SHP77 (cell line): ENCODE measurements around the gene VPS37B.

Source experiments
- DNase-seq, 2 experiments: peaks; one replicate each; lab custom pipeline; 2025; lab: John Stamatoyannopoulos, UW

The VPS37B gene

DNA sequence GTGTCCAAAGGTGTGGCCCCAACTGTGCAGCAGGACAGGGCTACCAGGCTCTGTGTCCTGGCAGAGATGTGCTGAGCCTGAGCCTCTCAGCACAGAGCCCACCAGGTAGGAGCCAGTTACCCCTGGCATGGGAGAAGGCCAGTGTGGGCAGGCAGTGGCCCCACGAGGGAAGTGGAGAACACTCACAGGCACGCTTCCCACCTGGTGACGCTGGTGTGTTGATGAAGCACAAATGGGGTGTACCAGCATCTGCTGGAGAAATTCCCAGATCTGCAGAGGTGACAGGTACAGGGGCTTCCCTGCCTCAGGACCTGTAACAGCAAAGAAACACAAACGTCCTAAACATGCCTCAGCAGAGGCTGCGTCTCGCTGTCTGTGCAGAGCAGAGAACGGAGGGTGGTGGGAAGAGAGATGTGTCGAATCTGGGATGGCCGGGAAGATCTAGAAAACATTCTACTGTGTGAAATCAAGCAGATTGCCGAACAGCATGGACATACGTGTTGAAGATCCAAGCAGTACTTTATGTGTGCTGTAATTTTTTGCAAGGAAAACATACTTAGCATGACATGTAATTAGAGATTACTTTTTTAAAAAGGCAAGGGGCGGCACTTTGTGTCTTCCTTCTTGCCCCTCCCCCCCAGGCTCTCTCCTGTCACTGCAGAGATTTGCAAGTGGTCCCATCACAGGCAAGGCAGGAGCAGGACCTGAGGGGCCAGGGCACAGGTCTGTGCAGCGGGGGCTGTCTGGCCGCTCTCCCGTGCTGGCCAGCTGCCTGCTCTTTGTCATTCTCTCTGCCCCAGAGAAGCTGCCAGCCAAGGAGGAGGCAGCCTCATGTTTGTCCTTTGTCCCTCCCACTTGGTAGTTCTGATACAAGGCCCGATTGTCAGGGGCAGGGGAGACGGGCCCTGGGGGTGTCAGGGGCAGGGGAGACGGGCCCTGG, 43.3 kb downstream of the VPS37B start:
- peak in 1 of 2 experiments; percentile 48 for DNase-seq

DNA sequence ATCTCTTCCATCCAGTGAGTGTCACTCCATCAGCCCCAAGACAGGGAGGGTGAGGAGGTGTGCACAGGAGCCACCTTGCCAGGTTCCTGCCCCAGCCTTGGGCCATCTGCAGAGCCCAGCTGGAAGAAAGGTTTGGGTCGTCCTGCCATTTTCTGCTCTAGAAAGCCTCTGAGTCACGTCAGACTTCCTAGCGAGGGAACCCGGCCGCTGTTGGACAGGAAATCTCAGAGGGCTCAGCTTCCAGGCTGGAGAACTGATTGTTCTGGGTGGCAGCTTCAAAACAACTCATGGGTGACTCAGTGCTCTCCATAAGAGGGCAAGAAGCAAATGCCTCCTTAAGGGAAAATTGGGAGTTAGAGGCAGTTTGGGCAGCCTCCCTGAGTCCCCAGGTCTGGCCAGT, 44.1 kb downstream of the VPS37B start:
- no peak for DNase-seq

DNA sequence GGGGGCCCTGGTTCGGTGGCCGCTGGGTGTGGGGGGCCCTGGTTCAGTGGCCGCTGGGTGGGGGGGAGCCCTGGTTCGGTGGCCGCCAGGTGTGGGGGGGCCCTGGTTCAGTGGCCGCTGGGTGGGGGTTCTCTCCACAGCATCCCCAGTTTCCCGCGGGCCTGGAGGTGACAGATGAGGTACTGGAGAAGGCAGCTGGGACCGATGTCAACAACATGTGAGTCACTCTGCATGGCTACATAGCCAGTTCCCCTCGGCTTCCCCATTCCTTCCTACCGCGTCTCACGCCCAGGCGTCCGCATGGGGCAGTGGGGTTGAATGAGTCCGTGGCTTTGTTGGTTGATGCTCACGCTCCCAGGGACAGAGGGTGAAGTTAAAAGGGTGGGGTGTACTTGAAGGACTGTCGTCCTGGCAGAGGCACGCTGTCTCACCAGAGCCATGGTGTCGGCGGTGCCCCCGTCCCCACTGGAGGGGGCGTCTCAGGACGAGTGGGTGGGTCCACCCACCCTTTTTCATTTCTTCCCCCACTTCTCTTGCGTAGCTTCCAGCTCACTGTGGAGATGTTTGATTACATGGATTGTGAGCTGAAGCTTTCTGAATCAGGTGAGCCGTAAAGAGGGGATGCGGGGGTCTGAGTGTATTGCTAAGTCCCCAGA, 45.1 kb downstream of the VPS37B start:
- DNase-seq: no peak

DNA sequence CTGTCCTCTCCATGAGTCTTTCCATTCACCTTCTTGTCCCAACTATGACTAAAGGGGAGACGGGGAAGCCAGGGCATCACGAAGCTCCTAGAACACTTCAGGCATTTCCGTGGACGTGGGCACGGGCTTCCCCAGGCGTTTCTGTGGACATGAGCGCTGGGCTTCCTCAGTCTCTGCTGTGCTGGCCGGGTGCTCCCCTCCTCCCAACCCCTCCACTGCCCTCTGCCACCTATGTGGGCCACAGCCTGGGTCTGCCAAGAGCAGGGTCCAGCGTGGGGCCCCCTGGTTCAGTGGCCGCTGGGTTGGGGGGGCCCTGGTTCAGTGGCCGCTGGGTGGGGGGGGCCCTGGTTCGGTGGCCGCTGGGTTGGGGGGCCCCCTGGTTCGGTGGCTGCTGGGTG, 45.9 kb downstream of the VPS37B start:
- no peak for DNase-seq

DNA sequence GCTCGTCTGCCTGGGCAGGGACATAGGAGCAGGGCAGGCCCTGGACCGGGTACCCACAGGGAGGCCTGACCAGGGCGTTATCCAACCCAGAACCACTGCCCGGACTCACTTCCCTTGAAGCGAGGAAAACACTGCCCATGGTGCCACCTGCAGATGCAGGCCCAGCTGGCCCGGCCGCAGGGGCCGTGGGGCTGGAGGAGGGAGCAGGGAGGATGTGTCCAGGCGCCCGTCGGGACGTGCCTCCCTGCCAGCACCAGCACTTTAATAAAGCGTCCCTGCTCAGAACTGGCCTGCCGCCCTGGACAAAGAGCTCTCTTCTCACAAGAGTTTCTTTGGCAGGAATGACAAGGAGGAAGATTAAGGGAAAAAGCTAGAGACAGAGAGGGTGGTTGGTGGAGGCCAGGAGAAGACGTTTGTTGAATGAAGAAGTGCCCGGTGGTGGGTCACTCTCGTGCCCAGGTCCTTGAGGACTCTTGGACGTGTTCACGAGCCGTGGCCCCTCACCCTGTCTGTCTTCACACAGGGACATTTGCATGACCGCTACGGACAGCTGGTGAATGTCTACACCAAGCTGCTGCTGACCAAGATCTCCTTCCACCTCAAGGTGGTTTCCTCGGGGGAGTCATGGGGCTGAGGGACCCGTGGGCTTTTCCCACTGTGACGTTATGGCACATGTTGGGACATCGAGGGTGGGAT, 46.4 kb downstream of the VPS37B start:
- DNase-seq: no peak

DNA sequence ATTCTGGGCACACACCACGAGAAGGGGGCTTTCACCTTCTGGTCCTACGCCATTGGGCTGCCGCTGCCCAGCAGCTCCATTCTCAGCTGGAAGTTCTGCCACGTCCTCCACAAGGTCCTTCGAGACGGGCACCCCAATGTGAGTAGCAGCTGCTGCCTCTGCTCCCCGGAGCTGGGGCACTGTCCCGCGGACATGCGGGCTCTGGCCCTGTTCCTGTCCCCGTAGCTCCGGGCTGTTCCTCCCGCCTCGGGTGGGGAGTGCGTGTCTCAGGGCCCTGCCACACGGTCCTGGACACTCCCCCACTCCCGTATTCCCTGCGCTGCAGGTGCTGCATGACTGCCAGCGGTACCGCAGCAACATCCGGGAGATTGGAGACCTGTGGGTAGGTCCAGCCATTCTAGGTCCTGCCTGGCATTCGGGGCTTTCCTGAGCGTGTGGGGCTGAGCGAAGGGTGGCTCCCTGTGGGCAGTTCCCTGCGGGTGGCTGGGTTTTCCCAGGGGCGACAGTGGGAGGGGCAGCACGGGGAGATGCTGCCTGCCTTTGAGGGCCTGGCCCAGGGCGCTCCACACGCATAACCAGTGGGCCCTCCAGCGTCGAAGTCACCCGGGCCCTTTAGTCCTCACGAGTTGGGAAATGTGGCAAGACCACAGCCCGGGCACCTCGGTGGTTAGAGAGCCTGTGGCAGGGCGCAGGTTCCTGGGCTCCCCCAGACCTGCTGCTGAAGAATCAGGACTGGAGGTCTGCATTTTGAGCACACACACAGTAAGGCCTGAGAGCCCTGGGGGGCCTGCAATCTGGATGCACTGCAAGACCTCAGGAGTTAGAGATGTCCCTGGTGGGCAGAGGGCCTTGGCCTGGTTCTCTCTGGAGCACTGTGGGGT, 47.2 kb downstream of the VPS37B start:
- DNase-seq: no peak

DNA sequence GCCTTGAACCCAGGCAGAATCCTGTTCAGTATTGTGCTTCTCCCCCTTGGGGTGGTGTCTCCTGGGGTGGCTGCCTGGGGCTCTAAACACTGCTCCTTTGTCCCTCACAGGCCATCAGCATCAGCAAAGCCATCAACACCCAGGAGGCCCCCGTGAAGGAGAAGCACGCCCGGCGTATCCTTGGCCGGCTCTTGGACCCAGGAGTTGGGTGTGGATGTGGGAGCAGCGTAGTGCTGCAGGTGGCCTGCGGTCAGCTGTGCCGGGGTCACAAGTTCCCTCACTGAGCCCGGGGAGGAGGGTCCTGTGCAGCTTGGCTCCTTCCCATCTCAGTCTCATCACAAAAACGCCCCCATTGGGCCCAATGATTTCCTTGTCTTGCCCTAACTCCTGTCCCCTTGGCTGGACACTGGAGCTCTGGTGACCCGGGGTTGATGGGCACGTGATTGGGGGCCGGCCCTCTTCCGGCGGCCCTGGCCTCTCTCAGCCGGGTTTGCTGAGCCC, 48.0 kb downstream of the VPS37B start:
- DNase-seq: no peak

DNA sequence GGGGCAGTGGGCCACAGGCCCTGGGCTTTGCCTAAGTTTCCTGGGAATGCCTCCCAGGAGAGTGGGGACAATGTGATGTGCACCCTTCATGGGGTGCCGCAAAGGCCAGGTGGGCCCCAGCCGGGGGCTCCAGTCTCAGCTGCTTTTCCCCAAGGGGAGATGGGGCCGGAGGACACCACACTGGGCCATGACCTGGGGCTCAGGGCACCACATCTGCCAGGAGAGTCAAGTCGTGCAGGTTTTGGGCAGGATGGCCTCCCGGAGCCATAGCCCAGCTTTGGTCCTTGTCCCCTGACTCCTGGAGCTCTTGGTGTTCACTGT, 48.4 kb downstream of the VPS37B start:
- DNase-seq: no peak

DNA sequence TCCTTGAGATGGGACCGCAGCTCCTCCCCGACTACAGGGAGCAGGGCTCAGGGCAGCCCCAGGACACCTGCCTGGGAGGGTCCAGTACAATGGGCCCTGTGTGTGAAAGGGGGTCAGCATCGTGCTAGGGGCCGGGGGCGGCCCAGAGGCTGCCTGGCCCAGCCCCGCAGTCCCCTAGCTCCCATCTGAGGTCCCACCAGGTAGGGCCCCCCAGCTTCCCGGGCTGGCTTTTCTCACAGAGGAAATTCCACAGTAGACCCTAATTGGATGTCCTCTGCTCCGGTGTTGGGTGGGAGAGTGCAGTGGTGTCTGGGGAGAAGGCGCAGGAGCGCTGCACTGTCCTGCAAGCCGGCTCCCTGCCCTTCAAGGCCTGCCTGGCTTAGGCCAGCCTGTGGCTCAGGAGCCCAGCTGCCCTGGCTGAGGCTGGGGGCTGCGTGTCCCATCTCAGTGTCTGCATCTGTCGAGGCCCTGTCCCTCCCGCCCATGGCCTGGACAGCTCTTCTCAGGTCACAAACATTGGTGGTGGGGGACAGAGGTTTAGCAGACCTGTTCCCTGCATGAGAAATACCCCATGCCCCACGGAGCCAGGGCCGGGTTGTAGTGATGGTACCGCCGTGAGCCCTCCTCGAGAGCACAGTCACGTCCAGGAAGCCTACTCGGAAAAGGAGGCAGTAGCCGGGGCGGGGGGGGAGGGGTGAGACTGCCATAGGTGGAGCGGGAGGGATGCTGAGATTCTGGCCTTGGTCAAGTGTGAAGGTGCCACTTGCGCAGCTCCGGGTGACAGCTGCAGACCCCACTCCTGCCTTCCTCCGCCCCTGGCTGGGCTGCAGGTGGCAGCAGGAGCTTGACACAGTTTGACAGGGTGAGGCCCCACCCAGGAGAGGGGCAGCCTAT, 49.1 kb downstream of the VPS37B start:
- DNase-seq: no peak

DNA sequence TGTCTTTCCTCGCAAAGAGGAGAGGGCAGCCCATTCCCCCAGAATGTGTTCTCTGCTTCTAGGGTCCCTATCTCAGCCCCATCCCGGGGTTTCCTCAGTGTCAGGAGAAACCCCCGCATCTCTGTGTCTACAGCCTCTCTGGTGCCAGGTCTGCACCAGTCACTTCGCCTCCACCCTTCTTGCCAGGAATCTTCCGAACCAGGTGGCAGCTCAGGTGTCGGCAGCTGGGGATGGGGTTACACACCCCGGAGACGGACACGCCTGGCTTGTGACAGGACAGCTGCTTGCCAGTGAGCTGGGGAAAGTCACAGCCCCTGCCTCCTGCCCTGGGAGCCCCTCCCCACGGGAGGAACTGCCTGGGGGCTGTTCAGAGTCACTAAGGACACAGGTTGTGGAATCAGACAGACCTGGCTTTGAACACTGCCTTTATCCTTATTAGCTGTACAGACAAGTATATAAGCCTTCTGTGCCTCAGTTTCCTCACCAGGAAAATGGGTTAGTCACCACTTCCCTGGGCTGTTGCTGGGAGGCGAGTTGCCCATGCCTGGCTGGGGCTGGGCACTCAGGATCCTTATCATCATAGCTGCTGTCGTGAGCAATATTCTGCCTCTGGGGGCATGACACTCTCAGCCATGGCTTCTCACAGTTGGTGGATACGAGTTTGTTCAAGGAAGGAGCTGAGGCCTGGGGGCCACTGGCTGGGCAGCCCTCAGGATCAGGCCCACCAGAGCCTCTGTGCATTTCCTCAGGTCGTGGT, 49.9 kb downstream of the VPS37B start:
- peak; percentile 40 to 44 for DNase-seq

DNA sequence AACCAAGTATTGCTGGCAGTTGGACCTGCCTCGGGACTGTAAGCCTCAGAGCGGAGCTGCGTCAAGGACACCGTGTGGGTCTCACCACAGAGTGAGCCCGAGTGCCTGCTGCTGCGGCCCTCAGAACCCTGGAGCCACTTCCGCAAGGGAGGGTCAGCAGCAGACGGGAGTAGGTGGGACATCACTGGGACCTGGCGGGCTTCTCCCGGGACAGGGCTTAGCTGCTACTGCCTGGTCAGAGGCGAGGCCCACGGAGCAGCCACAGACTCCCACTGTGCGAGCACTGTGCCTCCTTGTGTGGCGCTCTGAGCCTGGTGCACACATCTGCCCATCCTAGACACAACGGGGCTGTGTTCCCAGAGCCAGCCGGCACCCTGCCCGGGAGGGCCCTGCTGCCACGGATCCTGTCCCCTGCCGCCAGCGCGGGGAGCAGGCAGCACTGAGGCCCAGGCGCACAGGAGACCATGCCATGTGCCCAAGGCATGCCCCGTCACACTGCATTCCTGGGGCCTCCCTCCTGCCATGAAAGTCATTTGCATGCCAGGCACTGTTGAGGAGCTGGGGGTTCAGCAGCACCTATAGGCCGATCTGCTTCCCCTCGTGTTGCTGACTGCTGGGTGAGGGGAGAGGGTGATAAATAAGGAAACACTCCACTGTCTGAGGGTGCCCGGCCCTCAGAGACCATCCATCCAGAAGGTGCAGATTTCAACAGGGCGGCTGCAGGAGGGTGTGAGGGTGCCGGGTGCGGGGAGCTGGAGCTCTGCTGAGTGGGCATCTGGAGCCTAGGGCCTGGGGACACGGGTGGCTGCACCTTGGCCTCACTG, 50.7 kb downstream of the VPS37B start:
- DNase-seq: no peak

DNA sequence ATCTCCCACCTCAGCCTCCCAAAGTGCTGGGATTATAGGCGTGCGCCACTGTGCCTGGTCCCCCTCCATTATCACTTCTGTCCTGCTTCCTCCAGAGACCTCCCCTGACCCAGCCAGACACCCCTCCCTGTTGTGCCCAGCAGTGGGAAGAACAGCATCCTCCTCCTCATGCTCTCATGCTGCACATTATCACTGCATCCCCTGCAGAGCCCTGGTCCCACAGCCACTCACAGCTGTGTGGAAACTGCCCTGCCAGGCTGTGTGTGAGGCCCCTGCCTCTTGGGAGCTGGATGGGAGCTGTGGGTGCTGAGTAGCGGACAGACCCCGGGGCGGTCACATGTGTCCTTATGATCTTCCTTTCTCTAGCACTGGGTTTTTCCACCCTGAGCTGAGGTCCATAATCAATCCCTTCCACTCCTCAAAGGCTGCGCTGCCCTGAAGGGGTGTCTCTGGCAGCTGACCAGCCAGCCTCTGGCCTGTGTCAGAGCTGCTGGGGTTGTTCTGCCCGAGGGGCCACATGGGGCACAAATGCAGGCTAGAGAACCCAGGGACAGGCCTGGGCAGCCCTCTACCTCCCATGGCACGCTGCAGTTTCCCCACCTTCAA, 51.5 kb downstream of the VPS37B start:
- no peak for DNase-seq

DNA sequence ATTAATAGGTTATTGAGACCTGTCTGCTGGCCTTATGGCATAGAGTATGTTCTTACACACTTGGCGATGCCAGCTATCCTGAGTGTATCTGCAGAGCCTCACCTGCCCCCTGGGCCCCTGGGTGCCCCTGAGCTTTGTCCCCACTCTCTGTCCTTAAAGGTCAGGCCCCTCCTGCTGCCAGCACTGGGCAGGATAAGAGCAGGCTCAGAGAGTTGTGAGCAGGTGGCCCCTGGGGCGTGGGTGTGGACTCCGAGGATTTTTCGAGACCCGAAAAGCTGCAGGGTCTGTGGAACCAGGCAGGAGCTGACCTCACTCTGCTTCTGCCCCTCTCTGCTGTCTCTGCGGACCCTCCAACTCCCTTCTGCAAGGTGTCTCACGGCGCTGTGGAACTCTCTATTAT, 52.5 kb downstream of the VPS37B start:
- no peak for DNase-seq

DNA sequence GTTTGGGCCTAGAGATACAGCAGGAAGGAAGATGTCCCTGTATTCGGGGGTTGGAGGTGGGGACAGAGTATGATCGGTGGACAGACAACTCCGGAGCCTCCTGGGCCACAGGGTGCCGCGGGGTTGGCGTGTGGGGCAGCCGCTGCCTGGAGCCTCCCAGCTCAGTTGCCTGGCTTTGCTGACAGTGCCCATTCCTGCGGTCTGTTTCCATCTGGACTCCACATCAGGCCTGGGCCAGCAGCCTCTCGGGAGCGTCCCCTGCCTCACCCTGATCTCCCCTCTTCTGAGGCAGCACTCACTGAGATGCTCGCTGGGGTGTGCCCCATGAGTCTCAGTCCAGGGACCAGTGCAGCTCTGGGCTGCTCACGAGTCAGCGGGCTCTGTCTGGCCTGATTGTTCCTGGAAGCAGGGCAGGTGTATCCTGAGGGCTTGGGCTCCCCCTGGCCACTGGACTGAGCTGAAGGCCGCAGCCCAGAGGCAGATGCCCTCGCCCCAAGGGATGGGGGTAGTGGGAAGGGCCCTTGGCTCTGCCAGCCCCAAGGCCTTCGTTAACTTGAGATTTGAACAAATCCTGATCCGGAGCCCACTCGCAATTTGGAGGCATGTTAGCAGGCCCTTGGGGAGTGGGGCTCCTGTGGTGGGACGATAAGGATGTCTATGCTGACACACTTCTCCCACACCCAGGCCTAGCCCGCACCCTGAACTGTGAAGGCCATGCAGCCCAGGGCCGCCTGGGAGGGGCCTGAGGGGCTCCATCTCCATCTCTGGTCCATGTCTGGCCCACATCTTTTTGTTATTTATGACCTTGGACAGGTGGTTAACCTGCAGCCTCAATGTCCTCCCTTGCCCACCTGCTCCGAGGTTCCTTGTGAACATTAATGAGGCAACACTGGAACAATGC, 53.2 kb downstream of the VPS37B start:
- DNase-seq: peak; percentile 26 to 66

DNA sequence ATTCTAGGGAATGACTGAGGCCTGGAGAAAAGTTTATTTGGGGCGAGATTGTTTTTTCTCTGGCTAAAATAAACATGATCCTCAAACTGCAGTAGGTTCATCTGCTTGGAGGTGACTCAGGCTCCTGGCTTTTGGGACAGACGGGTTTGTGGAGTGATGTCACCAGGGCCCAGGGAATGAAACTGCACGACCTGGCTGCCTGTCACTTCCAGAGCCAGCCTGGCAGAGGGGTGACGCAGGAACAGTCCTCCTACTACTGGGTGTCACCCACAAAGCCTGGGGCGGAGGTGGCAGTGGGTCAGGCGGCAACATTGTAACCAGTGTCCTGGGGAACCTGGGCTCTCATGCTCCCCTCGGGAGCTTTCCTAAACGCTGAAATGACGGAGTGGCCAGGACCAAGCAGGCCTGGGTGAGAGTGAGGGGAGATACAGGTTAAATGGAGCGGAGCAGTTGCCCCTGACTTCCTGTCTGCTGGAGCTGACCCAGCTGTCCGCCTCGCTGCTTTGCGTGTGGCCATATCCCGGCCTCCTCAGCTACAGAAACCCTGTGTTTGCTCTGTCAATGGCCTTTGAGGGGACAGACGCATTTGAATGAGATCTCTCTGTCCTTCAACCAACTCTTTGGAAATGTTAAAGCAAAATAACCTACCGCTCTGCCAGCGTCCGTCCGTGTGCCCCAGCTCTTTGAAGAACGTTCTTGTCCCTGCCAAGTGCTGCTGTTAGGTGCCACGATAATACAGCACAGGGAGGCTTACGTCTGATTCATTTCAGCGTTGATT, 54.2 kb downstream of the VPS37B start:
- DNase-seq: peak; percentile 54 to 84

DNA sequence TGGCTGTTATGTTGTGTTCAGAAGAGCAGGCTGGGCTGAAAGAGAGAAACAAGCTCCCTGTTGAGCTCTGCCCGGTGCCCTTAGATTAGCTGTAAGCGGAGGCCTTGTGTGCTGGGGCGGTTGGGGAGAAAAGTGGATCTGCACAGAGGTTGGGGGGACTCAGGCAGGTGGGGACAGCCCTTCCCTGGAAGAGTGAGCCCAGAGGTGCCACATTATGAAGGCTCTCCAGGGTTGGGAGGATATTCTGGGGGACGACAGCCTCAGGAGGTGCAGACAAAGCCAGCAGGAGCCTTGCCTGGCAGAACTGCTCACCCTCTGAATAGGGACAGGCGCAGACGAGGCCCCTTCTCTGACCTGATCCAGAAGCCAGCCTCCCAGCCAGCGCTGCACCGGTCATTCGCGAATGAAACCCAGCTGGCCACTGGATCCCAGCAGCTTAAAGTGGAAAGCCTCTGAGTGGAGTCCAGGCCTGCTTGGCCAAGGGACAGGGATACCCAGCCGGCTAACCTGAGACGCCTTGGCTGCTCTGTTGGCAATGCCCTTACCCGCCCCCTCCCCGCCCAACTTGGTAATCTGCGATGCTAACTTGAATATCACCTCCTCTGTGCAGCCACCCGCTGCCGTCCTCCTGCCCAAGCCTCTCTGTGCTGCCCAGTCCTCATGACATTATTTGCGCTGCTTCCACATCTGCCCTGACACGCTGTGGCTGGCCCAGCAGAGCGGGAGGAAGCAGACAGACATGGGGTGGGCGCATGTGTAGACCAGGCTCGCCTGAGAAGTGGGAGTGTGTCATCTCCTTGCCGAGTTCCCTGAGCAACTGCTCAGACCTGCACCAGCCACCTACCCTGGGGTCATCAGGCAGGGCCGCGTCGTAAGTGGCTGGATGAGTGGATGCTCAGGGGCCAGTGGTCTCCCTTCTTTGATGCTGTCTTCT, 55.1 kb downstream of the VPS37B start:
- peak in 1 of 2 experiments; percentile 47 for DNase-seq
